Endothelial cell of umbilical vein (primary cell): ENCODE measurements around the gene LAMA5. TPM values are rescaled to one million over a fixed set of nuclear protein-coding genes. Genes with fewer than 3 reads are reported as not detected.

Experiments used
- BruUV-seq: library from RNA; stranded (reverse); fragments of 400-500 nt; replicated peaks from 2 replicates; lab custom pipeline; 2021; lab: Mats Ljungman, UMichigan
- CTCF ChIA-PET: fragments of 300-600, 350-600 bp; sonication (Branson Sonifier 250); formaldehyde crosslinking; loops from one replicate; lab custom pipeline; 2021; ENCODE audit warnings: antibody characterized with exemption, inconsistent platforms; lab: Charles Lee
- POLR2A ChIA-PET: fragments of 300-600, 350-600 bp; sonication (Branson Sonifier 250); formaldehyde crosslinking; loops from one replicate; lab custom pipeline; 2021; ENCODE audit warnings: antibody characterized with exemption, inconsistent platforms; lab: Charles Lee
- DNase-seq: peaks from one replicate; pipeline ENCODE4 v3.0.0-alpha.2; 2011; ENCODE audit warnings: low read depth, low spot score
- FAIRE-seq: peaks from 2 replicates; lab custom pipeline; 2011; peaks lifted over from hg19 to GRCh38; lab: Jason Lieb, UNC
- H2AFZ ChIP-seq: 2 replicates; pipeline ENCODE4 v1.6.0; 2012; ENCODE audit warnings: low read depth, low read length, control low read depth, inconsistent platforms
- H3K27ac ChIP-seq: 2 replicates; pipeline ENCODE4 v1.5.1; 2011; ENCODE audit warnings: low read depth, mild to moderate bottlenecking, control low read depth, low read length, moderate library complexity; ENCODE audit not compliant: insufficient read depth
- H3K27me3 ChIP-seq, 2 experiments: 2 replicates each; pipeline versions ENCODE4 v1.6.0 to v1.6.1; 2011; ENCODE audit warnings: low read length in 2 of 2, mixed read lengths in 1 of 2; ENCODE audit not compliant: control insufficient read depth in 2 of 2, insufficient read depth in 2 of 2
- H3K36me3 ChIP-seq, 2 experiments: 2 replicates in 1 of 2; 3 replicates in 1 of 2; pipeline ENCODE4 v1.5.1; 2011; ENCODE audit warnings: low read length in 2 of 2, mild to moderate bottlenecking in 1 of 2, moderate library complexity in 1 of 2; ENCODE audit not compliant: control insufficient read depth in 2 of 2, insufficient read depth in 2 of 2; ENCODE audit errors: extremely low read depth in 1 of 2
- H3K4me1 ChIP-seq: 3 replicates; pipeline ENCODE4 v1.5.1; 2011; ENCODE audit warnings: mild to moderate bottlenecking, low read length; ENCODE audit not compliant: control insufficient read depth, insufficient read depth; ENCODE audit errors: extremely low read depth
- H3K4me2 ChIP-seq: 2 replicates; pipeline ENCODE4 v1.6.1; 2011; ENCODE audit warnings: low read length, control low read depth, mixed read lengths; ENCODE audit not compliant: insufficient read depth
- H3K4me3 ChIP-seq, 3 experiments: fragments of 200-600 bp in 1 of 3; sonication (generic), shearing (Covaris generic) in 1 of 3; replicated peaks in 1 of 3; 2 replicates each; pipeline ENCODE4 v1.5.1; 2011 to 2016; ENCODE audit warnings: control low read depth in 3 of 3, low read length in 3 of 3, mild to moderate bottlenecking in 2 of 3, inconsistent platforms in 1 of 3, low read depth in 1 of 3, moderate library complexity in 1 of 3; ENCODE audit not compliant: insufficient read depth in 1 of 3
- H3K79me2 ChIP-seq: 2 replicates; pipeline ENCODE4 v1.6.0; 2012; ENCODE audit warnings: low read length, inconsistent platforms; ENCODE audit not compliant: control insufficient read depth, insufficient read depth
- H3K9ac ChIP-seq: replicated peaks from 2 replicates; pipeline ENCODE3; 2011; ENCODE audit warnings: low read length, control low read depth; ENCODE audit not compliant: insufficient read depth; ENCODE audit errors: extremely low read depth
- H3K9me1 ChIP-seq: replicated peaks from 3 replicates; pipeline ENCODE4 v1.6.0; 2011; ENCODE audit warnings: mild to moderate bottlenecking, low read length; ENCODE audit not compliant: control insufficient read depth, insufficient read depth; ENCODE audit errors: extremely low read depth
- H3K9me3 ChIP-seq: replicated peaks from 2 replicates; pipeline ENCODE4 v1.5.1; 2012; ENCODE audit warnings: low read length, inconsistent platforms; ENCODE audit not compliant: control insufficient read depth, insufficient read depth
- H4K20me1 ChIP-seq: replicated peaks from 2 replicates; pipeline ENCODE3; 2011; ENCODE audit warnings: mild to moderate bottlenecking, low read length; ENCODE audit not compliant: control insufficient read depth, insufficient read depth; ENCODE audit errors: extremely low read depth
- CTCF ChIP-seq, 2 donors: IDR thresholded peaks; 1 replicate in 1 of 2; 2 replicates in 1 of 2; pipeline ENCODE4 v1.5.1; 2011; ENCODE audit warnings: low read length in 2 of 2, mild to moderate bottlenecking in 2 of 2, moderate library complexity in 2 of 2, control low read depth in 1 of 2, inconsistent platforms in 1 of 2, low read depth in 1 of 2; ENCODE audit not compliant: insufficient read depth in 1 of 2; ENCODE audit errors: extremely low read depth in 1 of 2
- EZH2 ChIP-seq: IDR thresholded peaks from 2 replicates; pipeline ENCODE4 v1.6.1; 2012; ENCODE audit warnings: borderline replicate concordance, low read depth, mild to moderate bottlenecking, moderate library complexity, low read length, inconsistent platforms; ENCODE audit not compliant: severe bottlenecking
- FOS ChIP-seq: IDR thresholded peaks from 2 replicates; pipeline ENCODE4 v1.6.1; 2011; ENCODE audit warnings: mild to moderate bottlenecking, low read length, moderate library complexity, borderline replicate concordance; ENCODE audit not compliant: insufficient read depth
- GATA2 ChIP-seq: IDR thresholded peaks from 2 replicates; pipeline ENCODE4 v1.7.0; 2011; ENCODE audit warnings: low read depth, mild to moderate bottlenecking, moderate library complexity, mixed read lengths, low read length; ENCODE audit not compliant: insufficient read length, insufficient read depth
- MAX ChIP-seq: IDR thresholded peaks from 2 replicates; pipeline ENCODE4 v1.6.1; 2011; ENCODE audit not compliant: insufficient read depth, insufficient read length
- MYC ChIP-seq: IDR thresholded peaks from one replicate; pipeline ENCODE4 v1.6.1; 2011; ENCODE audit warnings: mild to moderate bottlenecking, low read depth, low read length
- POLR2A ChIP-seq: IDR thresholded peaks from 2 replicates; pipeline ENCODE4 v1.6.1; 2012; ENCODE audit warnings: low read depth, mild to moderate bottlenecking, control low read depth, low read length
- POLR2AphosphoS5 ChIP-seq: IDR thresholded peaks from 2 replicates; pipeline ENCODE4 v1.6.1; 2012; ENCODE audit warnings: low read depth, mild to moderate bottlenecking, control low read depth, low read length, moderate library complexity; ENCODE audit not compliant: insufficient read depth
- dilution Hi-C: fragments of 300-500 bp; cut with MboI; formaldehyde crosslinking; loops from one replicate; pipeline ENCODE4 v1.15.0; 2019; ENCODE audit warnings: low sequenced_read_pairs; ENCODE audit not compliant: extremely low pct_ligation_motif_present
- intact Hi-C: fragments of 100-400 bp; cut with micrococcal nuclease; formaldehyde crosslinking; loops from one replicate; pipeline ENCODE4 v1.10.0; 2022
- polyA plus RNA-seq, 4 experiments: library from polyadenylated mRNA; depleted of rRNA in 3 of 4; stranded (reverse) in 3 of 4; unstranded in 1 of 4; fragments of >200 nt; gene quantifications; 2 replicates each; pipeline versions ENCODE4 v1.2.1 to v1.2.3, GENCODE V29; 2011 to 2012; ENCODE audit warnings: missing spikeins in 1 of 4
- total RNA-seq: library from RNA; stranded (reverse); gene quantifications from 2 replicates; pipeline ENCODE4 v1.2.3, GENCODE V29; 2021

LAMA5 gene
- total and polyA plus RNA-seq, 2 donors (not counting 3 experiments of a cell fraction or from before 2014, with no cell fraction given): 24.0 to 145 TPM

- POLR2A ChIA-PET: no interaction called here
- no TSS peak for BruUV-seq
Observed at GRCh38 chr20:62405981-62406513, 38.9 kb upstream of the LAMA5 start.

More at GRCh38 chr20:62405981-62406513, 38.9 kb upstream of the LAMA5 start:
- Histone ChIP-seq H4K20me1 (no peaks in the 10 kb centered on the region), H3K36me3 (no peaks in the 10 kb centered on the region), H3K27ac (no peak overlapping the region), H3K9ac (no peak overlapping the region), H3K9me1 (no peaks in the 10 kb centered on the region), H3K27me3 (no peaks in the 10 kb centered on the region), H3K4me1 (peaks cover 11% of the 10 kb centered on the region), H2AFZ (no peak overlapping the region), H3K4me3 (peak overlapping the region in 2 of 3 experiments; percentile 17 to 68), H3K4me2 (peak overlapping the region; percentile 47), H3K79me2 (peaks cover 7% of the 10 kb centered on the region), H3K9me3 (no peaks in the 10 kb centered on the region)
- dilution Hi-C loops: no loop called here
- CTCF ChIA-PET: interaction anchor here (1.0 kb wide), 1 partner anchor 23 kb away, joined by 5 read pairs; no protein-coding TSS in a partner anchor
- no peak for TF ChIP-seq GATA2
- no peak for TF ChIP-seq CTCF (IDR thresholded peaks at IDR 0.05; ENCODE audit: extremely low read depth in 1 of 2, insufficient read depth in 1 of 2, low read depth in 1 of 2, low read length in 2 of 2)
- no peak for TF ChIP-seq POLR2A
- TF ChIP-seq MAX: no peak
- no peak for TF ChIP-seq EZH2
- no peak for TF ChIP-seq MYC
- TF ChIP-seq FOS: no peak
- TF ChIP-seq POLR2AphosphoS5: no peak
- no peak for DNase-seq
- intact Hi-C loops: loop anchor here (1.0 to 5.0 kb wide), 3 partner anchors 49 to 211 kb away; partner anchors contain the start of gene ADRM1
- no peak for FAIRE-seq
